ENCODE measurements around the gene EFS. TPM values are rescaled to one million over a fixed set of nuclear protein-coding genes. Genes with fewer than 3 reads are reported as not detected.
A peak's percentile ranks its signal among the peaks of the same experiment; 100 is the strongest.

EFS gene
- total RNA-seq, 2 experiments from 2014 or later = not detected

DNA sequence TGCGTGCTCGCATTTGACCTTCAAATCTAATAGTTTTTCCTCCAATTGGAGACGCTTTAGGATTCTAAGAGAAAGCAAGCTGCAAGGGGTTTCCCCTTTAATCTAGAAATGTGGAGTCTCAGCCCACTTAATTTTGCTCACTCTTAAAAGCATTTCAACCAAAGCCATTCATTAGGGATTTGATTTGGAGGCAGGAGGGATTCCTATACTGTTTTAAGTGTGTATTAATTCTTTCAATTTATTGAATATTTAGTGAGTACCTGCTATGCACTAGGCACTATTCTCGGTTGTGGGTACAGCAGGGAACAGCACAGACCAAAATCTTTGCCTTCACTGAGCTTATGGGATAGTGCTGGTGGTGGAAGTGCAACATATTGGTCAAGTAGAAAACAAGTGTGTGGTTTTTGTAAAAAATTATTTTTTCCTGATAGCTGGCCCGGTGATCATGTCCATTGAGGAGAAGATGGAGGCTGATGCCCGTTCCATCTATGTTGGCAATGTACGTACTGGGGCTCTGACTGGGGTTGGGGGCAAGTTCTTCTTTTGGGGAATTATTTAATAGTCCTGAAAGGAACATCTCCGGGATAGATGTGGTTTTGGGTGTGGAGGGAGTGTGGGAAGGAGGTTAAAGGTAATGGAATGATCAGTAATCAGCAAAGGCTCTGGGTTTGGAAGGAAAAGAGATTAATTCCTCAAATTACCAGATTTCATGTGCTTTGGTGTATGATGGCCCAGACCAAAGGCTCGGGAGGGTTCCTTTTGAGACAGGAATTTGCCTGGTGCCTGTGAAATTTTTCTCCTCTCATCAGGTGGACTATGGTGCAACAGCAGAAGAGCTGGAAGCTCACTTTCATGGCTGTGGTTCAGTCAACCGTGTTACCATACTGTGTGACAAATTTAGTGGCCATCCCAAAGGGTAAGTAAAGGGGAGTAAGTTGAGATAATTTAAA is 42.1 kb downstream of the EFS start:
- intact Hi-C loops (cut with micrococcal nuclease; ENCODE audit: unreplicated experiment) = loop anchor here (1.0 to 5.0 kb wide), 2 partner anchors 58 to 144 kb away; partner anchors contain the start of gene NGDN
- Histone ChIP-seq H3K4me1 (ENCODE audit: insufficient read depth, low read length, poor library complexity, severe bottlenecking) (peaks cover 27% of the 10 kb centered on the region), H3K9me3 (ENCODE audit: low read length) (no peaks in the 10 kb centered on the region), H3K4me2 (ENCODE audit: low read length) (peak overlapping the region; percentile 70), H3K9me2 (ENCODE audit: insufficient read depth, low read length) (no peaks in the 10 kb centered on the region), H3K27ac (ENCODE audit: low read depth, low read length, poor library complexity, severe bottlenecking) (peak overlapping the region; percentile 58), H2AFZ (ENCODE audit: low read length) (no peak overlapping the region), H3K36me3 (ENCODE audit: insufficient read depth, low read length) (peaks cover 53% of the 10 kb centered on the region), H4K20me1 (ENCODE audit: insufficient read depth, low read length) (peaks cover 13% of the 10 kb centered on the region; the same call in 1 of the 2 replicates), H3K4me3 (ENCODE audit: low read depth, low read length, poor library complexity, severe bottlenecking) (peak overlapping the region; percentile 99), H3K79me2 (ENCODE audit: insufficient read depth, low read depth, low read length) (peaks cover 23% of the 10 kb centered on the region)
- no TSS peak for BruUV-seq (replicated peaks)
- TF ChIP-seq, protein P1, sequence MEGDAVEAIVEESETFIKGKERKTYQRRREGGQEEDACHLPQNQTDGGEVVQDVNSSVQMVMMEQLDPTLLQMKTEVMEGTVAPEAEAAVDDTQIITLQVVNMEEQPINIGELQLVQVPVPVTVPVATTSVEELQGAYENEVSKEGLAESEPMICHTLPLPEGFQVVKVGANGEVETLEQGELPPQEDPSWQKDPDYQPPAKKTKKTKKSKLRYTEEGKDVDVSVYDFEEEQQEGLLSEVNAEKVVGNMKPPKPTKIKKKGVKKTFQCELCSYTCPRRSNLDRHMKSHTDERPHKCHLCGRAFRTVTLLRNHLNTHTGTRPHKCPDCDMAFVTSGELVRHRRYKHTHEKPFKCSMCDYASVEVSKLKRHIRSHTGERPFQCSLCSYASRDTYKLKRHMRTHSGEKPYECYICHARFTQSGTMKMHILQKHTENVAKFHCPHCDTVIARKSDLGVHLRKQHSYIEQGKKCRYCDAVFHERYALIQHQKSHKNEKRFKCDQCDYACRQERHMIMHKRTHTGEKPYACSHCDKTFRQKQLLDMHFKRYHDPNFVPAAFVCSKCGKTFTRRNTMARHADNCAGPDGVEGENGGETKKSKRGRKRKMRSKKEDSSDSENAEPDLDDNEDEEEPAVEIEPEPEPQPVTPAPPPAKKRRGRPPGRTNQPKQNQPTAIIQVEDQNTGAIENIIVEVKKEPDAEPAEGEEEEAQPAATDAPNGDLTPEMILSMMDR (conservative IDR thresholded peaks at IDR 0.05; ENCODE audit: low read length) = no peak
- TF ChIP-seq EZH2phosphoT487 (IDR thresholded peaks at IDR 0.05; ENCODE audit: borderline replicate concordance, low read depth, low read length) = no peak
- ChIA-PET POLR2A (interaction anchor here (0.5 to 5.7 kb wide), 8 partner anchors 12 to 343 kb away, joined by 3 to 122 read pairs (median 6); partner anchors contain the start of genes BCL2L2, PPP1R3E and THTPA), CTCF (ENCODE audit: unreplicated experiment) (interaction anchor here (0.5 to 1.7 kb wide), 2 partner anchors 12 to 58 kb away, joined by 4 read pairs; no protein-coding TSS in a partner anchor)
- no peak for DNase-seq (ENCODE audit: low spot score)

DNA sequence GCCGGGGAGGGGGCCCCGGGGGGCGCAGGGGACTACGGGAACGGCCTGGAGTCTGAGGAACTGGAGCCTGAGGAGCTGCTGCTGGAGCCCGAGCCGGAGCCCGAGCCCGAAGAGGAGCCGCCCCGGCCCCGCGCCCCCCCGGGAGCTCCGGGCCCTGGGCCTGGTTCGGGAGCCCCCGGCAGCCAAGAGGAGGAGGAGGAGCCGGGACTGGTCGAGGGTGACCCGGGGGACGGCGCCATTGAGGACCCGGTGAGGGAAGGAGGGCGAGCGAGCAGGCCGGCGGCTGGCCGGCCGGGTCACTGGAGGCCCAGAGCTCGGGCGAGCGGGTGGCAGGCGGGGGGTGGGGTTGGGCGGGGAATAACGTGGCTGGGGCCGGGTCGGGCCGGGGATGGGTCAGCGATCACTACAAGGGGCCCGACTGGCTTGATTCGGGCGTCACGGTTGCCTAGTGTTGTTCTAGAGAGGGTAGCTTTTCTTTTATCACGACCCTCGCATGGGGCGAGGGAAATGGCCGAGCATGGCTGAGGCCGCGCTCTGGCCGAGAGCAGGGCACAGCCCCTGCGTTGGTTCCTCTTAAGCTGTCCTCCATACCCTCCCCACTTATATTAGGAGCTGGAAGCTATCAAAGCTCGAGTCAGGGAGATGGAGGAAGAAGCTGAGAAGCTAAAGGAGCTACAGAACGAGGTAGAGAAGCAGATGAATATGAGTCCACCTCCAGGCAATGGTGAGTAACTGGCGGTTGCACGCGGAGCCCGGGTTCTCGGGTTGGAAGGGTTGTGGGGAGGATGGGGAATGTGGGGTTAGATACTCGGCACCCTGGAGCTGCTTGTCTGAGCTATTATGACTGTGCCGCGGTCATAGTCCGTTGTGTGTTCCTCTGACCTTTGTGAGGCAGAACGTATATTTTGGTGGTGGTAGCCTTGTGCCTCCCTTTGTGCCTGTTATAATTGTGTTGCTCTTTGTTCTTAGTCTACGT is 43.1 kb downstream of the EFS start:
- Histone ChIP-seq H3K79me2 (ENCODE audit: insufficient read depth, low read depth, low read length) (peaks cover 23% of the 10 kb centered on the region), H3K27ac (ENCODE audit: low read depth, low read length, poor library complexity, severe bottlenecking) (peak overlapping the region; percentile 58), H3K4me1 (ENCODE audit: insufficient read depth, low read length, poor library complexity, severe bottlenecking) (peaks cover 27% of the 10 kb centered on the region), H3K36me3 (ENCODE audit: insufficient read depth, low read length) (peaks cover 49% of the 10 kb centered on the region), H3K4me3 (ENCODE audit: low read depth, low read length, poor library complexity, severe bottlenecking) (peak overlapping the region; percentile 99), H3K4me2 (ENCODE audit: low read length) (peak overlapping the region; percentile 70), H3K9me3 (ENCODE audit: low read length) (no peaks in the 10 kb centered on the region), H2AFZ (ENCODE audit: low read length) (no peak overlapping the region), H3K9me2 (ENCODE audit: insufficient read depth, low read length) (no peaks in the 10 kb centered on the region), H4K20me1 (ENCODE audit: insufficient read depth, low read length) (peaks cover 13% of the 10 kb centered on the region; the same call in 1 of the 2 replicates)
- intact Hi-C loops (cut with micrococcal nuclease; ENCODE audit: unreplicated experiment) = loop anchor here (1.0 to 5.0 kb wide), 5 partner anchors 15 to 235 kb away; partner anchors contain the start of genes BCL2L2, NGDN and THTPA
- no TSS peak for BruUV-seq (replicated peaks)
- ChIA-PET CTCF (ENCODE audit: unreplicated experiment) (interaction anchor here (0.5 to 2.0 kb wide), 9 partner anchors 11 to 662 kb away, joined by 3 to 9 read pairs (median 4); partner anchors contain the start of genes ACIN1, HOMEZ and PPP1R3E), POLR2A (interaction anchor here (0.5 to 5.7 kb wide), 20 partner anchors 11 to 939 kb away, joined by 3 to 122 read pairs (median 4); partner anchors contain the start of genes ACIN1, BCL2L2, C14orf119 and PPP1R3E)
- no peak for TF ChIP-seq EZH2phosphoT487 (IDR thresholded peaks at IDR 0.05; ENCODE audit: borderline replicate concordance, low read depth, low read length)
- TF ChIP-seq, protein P1 (conservative IDR thresholded peaks at IDR 0.05; ENCODE audit: low read length) = no peak
- peak; percentile 51 for DNase-seq (ENCODE audit: low spot score)

Measured in OCI-LY7 (cell line).